ENCODE measurements around the gene ZNF175. TPM values are rescaled to one million over a fixed set of nuclear protein-coding genes. Genes with fewer than 3 reads are reported as not detected.

ZNF175 gene
- total and polyA plus RNA-seq, 2 donors (not counting 3 experiments of a cell fraction or from before 2014, with no cell fraction given) = 4.9 to 16.5 TPM

- TF ChIP-seq MAX (IDR thresholded peaks at IDR 0.05; ENCODE audit: insufficient read depth, insufficient read length) (no peak), FOS (IDR thresholded peaks at IDR 0.05; ENCODE audit: borderline replicate concordance, insufficient read depth, low read length) (no peak), GATA2 (IDR thresholded peaks at IDR 0.05; ENCODE audit: insufficient read depth, insufficient read length, low read depth, low read length) (no peak), POLR2A (IDR thresholded peaks at IDR 0.05; ENCODE audit: low read depth, low read length) (no peak)
- TF ChIP-seq, protein P1, sequence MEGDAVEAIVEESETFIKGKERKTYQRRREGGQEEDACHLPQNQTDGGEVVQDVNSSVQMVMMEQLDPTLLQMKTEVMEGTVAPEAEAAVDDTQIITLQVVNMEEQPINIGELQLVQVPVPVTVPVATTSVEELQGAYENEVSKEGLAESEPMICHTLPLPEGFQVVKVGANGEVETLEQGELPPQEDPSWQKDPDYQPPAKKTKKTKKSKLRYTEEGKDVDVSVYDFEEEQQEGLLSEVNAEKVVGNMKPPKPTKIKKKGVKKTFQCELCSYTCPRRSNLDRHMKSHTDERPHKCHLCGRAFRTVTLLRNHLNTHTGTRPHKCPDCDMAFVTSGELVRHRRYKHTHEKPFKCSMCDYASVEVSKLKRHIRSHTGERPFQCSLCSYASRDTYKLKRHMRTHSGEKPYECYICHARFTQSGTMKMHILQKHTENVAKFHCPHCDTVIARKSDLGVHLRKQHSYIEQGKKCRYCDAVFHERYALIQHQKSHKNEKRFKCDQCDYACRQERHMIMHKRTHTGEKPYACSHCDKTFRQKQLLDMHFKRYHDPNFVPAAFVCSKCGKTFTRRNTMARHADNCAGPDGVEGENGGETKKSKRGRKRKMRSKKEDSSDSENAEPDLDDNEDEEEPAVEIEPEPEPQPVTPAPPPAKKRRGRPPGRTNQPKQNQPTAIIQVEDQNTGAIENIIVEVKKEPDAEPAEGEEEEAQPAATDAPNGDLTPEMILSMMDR (IDR thresholded peaks at IDR 0.05; ENCODE audit: extremely low read depth in 1 of 2, insufficient read depth in 1 of 2, low read depth in 1 of 2, low read length in 2 of 2) = peak in 1 of 2 donors; percentile 1
- no peak overlapping the region for H3K4me2 ChIP-seq (ENCODE audit: insufficient read depth, low read length)
- H3K9ac ChIP-seq (replicated peaks; ENCODE audit: extremely low read depth, insufficient read depth, low read length) = no peak overlapping the region
- no peak overlapping the region for H2AFZ ChIP-seq (ENCODE audit: low read depth, low read length)
- H3K9me3 ChIP-seq (replicated peaks; ENCODE audit: control insufficient read depth, insufficient read depth, low read length) = no peaks in the 10 kb centered on the region
- intact Hi-C loops (cut with micrococcal nuclease) = no loop called here
- CTCF ChIA-PET = interaction anchor here (0.7 to 1.5 kb wide), 3 partner anchors 11 to 97 kb away, joined by 3 to 6 read pairs (median 4); no protein-coding TSS in a partner anchor
- BruUV-seq (replicated peaks) = no TSS peak
- H3K9me1 ChIP-seq (replicated peaks; ENCODE audit: control insufficient read depth, extremely low read depth, insufficient read depth, low read length) = no peaks in the 10 kb centered on the region
- peaks cover 14 to 34% of the 10 kb centered on the region in 2 experiments for H3K27me3 ChIP-seq (ENCODE audit: control insufficient read depth in 2 of 2, insufficient read depth in 2 of 2, low read length in 2 of 2)
- H3K36me3 ChIP-seq (ENCODE audit: control insufficient read depth in 2 of 2, extremely low read depth in 1 of 2, insufficient read depth in 2 of 2, low read length in 2 of 2) = no peaks in the 10 kb centered on the region
- FAIRE-seq = no peak
- DNase-seq (ENCODE audit: low read depth, low spot score) = no peak
- POLR2A ChIA-PET = interaction anchor here (0.6 kb wide), 1 partner anchor 46 kb away, joined by 7 read pairs; no protein-coding TSS in a partner anchor
- no peaks in the 10 kb centered on the region for H3K4me1 ChIP-seq (ENCODE audit: control insufficient read depth, extremely low read depth, insufficient read depth, low read length)
- H3K27ac ChIP-seq (ENCODE audit: insufficient read depth, low read depth, low read length) = no peak overlapping the region
- H3K4me3 ChIP-seq (replicated peaks in 1 of 3; ENCODE audit: insufficient read depth in 1 of 3, low read depth in 1 of 3, low read length in 3 of 3) = no peak overlapping the region
- dilution Hi-C loops (cut with MboI; ENCODE audit: extremely low pct_ligation_motif_present, low sequenced_read_pairs) = no loop called here
- H4K20me1 ChIP-seq (replicated peaks; ENCODE audit: control insufficient read depth, extremely low read depth, insufficient read depth, low read length) = no peaks in the 10 kb centered on the region
- H3K79me2 ChIP-seq (ENCODE audit: control insufficient read depth, insufficient read depth, low read length) = no peaks in the 10 kb centered on the region
Observed at GRCh38 chr19:51564791-51565190, 6.3 kb upstream of the ZNF175 start.

DNA sequence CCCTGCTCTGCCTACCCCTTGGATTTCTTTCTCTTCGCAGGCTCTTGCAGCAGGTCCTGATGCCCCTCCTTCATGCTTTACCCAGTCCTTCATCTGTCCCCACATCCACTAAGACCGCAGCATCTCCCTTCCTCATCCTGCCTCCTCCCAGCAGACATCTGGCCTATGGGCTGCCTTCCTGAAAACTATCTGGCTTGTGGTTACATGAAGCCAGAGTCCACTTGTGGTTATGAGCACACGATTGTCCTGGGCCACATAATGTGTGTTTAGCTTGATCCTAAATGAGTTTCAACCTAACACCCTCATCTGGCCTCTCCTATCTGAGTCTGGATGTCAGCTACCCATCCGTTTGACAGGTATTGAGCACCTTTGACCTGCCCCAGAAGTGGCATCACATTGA lies 5.5 kb upstream of the ZNF175 start:
- Histone ChIP-seq H3K9me1 (replicated peaks; ENCODE audit: control insufficient read depth, extremely low read depth, insufficient read depth, low read length) (no peaks in the 10 kb centered on the region), H3K4me1 (ENCODE audit: control insufficient read depth, extremely low read depth, insufficient read depth, low read length) (no peaks in the 10 kb centered on the region), H3K4me2 (ENCODE audit: insufficient read depth, low read length) (no peak overlapping the region), H3K27ac (ENCODE audit: insufficient read depth, low read depth, low read length) (no peak overlapping the region), H3K27me3 (ENCODE audit: control insufficient read depth in 2 of 2, insufficient read depth in 2 of 2, low read length in 2 of 2) (peaks cover 14 to 34% of the 10 kb centered on the region in 2 experiments), H3K9ac (replicated peaks; ENCODE audit: extremely low read depth, insufficient read depth, low read length) (no peak overlapping the region), H3K36me3 (ENCODE audit: control insufficient read depth in 2 of 2, extremely low read depth in 1 of 2, insufficient read depth in 2 of 2, low read length in 2 of 2) (no peaks in the 10 kb centered on the region), H2AFZ (ENCODE audit: low read depth, low read length) (no peak overlapping the region), H3K79me2 (ENCODE audit: control insufficient read depth, insufficient read depth, low read length) (no peaks in the 10 kb centered on the region), H3K9me3 (replicated peaks; ENCODE audit: control insufficient read depth, insufficient read depth, low read length) (no peaks in the 10 kb centered on the region), H4K20me1 (replicated peaks; ENCODE audit: control insufficient read depth, extremely low read depth, insufficient read depth, low read length) (no peaks in the 10 kb centered on the region), H3K4me3 (replicated peaks in 1 of 3; ENCODE audit: insufficient read depth in 1 of 3, low read depth in 1 of 3, low read length in 3 of 3) (no peak overlapping the region)
- intact Hi-C loops (cut with micrococcal nuclease) (no loop called here), dilution Hi-C loops (cut with MboI; ENCODE audit: extremely low pct_ligation_motif_present, low sequenced_read_pairs) (no loop called here)
- CTCF ChIA-PET = interaction anchor here (0.7 to 1.5 kb wide), 3 partner anchors 12 to 96 kb away, joined by 3 to 6 read pairs (median 4); no protein-coding TSS in a partner anchor
- DNase-seq (ENCODE audit: low read depth, low spot score) = no peak
- no peak for FAIRE-seq
- no TSS peak for BruUV-seq (replicated peaks)
- POLR2A ChIA-PET = no interaction called here
- TF ChIP-seq MAX (IDR thresholded peaks at IDR 0.05; ENCODE audit: insufficient read depth, insufficient read length) = no peak
- TF ChIP-seq EZH2 (IDR thresholded peaks at IDR 0.05; ENCODE audit: borderline replicate concordance, low read depth, low read length, severe bottlenecking) = no peak
- no peak for TF ChIP-seq MYC (IDR thresholded peaks at IDR 0.05; ENCODE audit: low read depth, low read length)
- TF ChIP-seq FOS (IDR thresholded peaks at IDR 0.05; ENCODE audit: borderline replicate concordance, insufficient read depth, low read length) = no peak
- TF ChIP-seq, protein P1 (IDR thresholded peaks at IDR 0.05; ENCODE audit: extremely low read depth in 1 of 2, insufficient read depth in 1 of 2, low read depth in 1 of 2, low read length in 2 of 2) = no peak
- TF ChIP-seq POLR2AphosphoS5 (IDR thresholded peaks at IDR 0.05; ENCODE audit: insufficient read depth, low read depth, low read length) = no peak
- no peak for TF ChIP-seq JUN (IDR thresholded peaks at IDR 0.05; ENCODE audit: borderline replicate concordance, insufficient read depth, insufficient read length, low read depth)
- no peak for TF ChIP-seq POLR2A (IDR thresholded peaks at IDR 0.05; ENCODE audit: low read depth, low read length)

Measured in endothelial cell of umbilical vein (primary cell).